ENCODE results near the gene CNOT4. TPM values are rescaled to one million over a fixed set of nuclear protein-coding genes. Genes with fewer than 3 reads are reported as not detected.

The CNOT4 gene
- total and polyA plus RNA-seq, 2 of the 13 experiments (the other 11 are each of a cell fraction or from before 2014, with no cell fraction given): 7.4 to 8.4 TPM

GRCh38 chr7:135355377-135356048 lies 154.4 kb downstream of the CNOT4 start:
- Histone ChIP-seq H3K4me1 (ENCODE audit: insufficient read depth, low read length) (peaks cover 12% of the 10 kb centered on the region; the same call in 1 of the 2 replicates), H3K4me3 (replicated peaks in 1 of 3; ENCODE audit: insufficient read depth in 1 of 3, low read depth in 2 of 3, low read length in 3 of 3) (no peak overlapping the region), H4K20me1 (ENCODE audit: insufficient read depth, low read length) (no peaks in the 10 kb centered on the region), H3K27ac (ENCODE audit: extremely low read length, insufficient read depth, low read length) (no peak overlapping the region), H3K4me2 (ENCODE audit: low read depth, low read length) (no peak overlapping the region), H3K9me3 (ENCODE audit: low read length) (no peaks in the 10 kb centered on the region), H3K9ac (ENCODE audit: insufficient read depth, low read depth, low read length) (no peak overlapping the region), H3K27me3 (ENCODE audit: control insufficient read depth in 1 of 2, insufficient read depth in 2 of 2, low read length in 2 of 2) (peaks cover 0 to 10% of the 10 kb centered on the region in 2 experiments; a peak in 1 of 5 replicates), H2AFZ (ENCODE audit: low read length) (no peak overlapping the region), H3K36me3 (replicated peaks in 1 of 2; ENCODE audit: control insufficient read depth in 1 of 2, insufficient read depth in 2 of 2, low read length in 2 of 2) (no peaks in the 10 kb centered on the region), H3K79me2 (ENCODE audit: insufficient read depth, low read length) (no peaks in the 10 kb centered on the region)
- WGBS (ENCODE audit: low lambda C conversion rate): 11% methylated on average over 4 of the region's 4 CpGs
- no peak for DNase-seq (ENCODE audit: low spot score)
- FAIRE-seq: no peak
- no peak for ATAC-seq
- intact Hi-C loops (cut with micrococcal nuclease; ENCODE audit: unreplicated experiment) (no loop called here), in situ Hi-C loops (cut with HindIII; ENCODE audit: extremely low pct_ligation_motif_present, low pct_unique_long_range_greater_than_20kb) (no loop called here)
- no TSS peak for BruUV-seq (replicated peaks)
- ChIA-PET POLR2A (no interaction called here), CTCF (ENCODE audit: low intra/inter-chr PET ratio, low total read pairs) (no interaction called here)
- TF ChIP-seq RFXAP (CRISPR knock-in tag; IDR thresholded peaks at IDR 0.05; ENCODE audit: borderline replicate concordance) (no peak), ZHX2 (IDR thresholded peaks at IDR 0.05; ENCODE audit: low read depth) (no peak), ZHX2 (CRISPR knock-in tag; IDR thresholded peaks at IDR 0.05; ENCODE audit: borderline replicate concordance) (no peak), ZNF609 (CRISPR knock-in tag; IDR thresholded peaks at IDR 0.05; ENCODE audit: borderline replicate concordance) (no peak), ZNF562 (CRISPR knock-in tag; IDR thresholded peaks at IDR 0.05; ENCODE audit: borderline replicate concordance) (no peak), ZNF510 (CRISPR knock-in tag; IDR thresholded peaks at IDR 0.05; ENCODE audit: low read depth) (no peak)
- TF ChIP-seq, protein P1, sequence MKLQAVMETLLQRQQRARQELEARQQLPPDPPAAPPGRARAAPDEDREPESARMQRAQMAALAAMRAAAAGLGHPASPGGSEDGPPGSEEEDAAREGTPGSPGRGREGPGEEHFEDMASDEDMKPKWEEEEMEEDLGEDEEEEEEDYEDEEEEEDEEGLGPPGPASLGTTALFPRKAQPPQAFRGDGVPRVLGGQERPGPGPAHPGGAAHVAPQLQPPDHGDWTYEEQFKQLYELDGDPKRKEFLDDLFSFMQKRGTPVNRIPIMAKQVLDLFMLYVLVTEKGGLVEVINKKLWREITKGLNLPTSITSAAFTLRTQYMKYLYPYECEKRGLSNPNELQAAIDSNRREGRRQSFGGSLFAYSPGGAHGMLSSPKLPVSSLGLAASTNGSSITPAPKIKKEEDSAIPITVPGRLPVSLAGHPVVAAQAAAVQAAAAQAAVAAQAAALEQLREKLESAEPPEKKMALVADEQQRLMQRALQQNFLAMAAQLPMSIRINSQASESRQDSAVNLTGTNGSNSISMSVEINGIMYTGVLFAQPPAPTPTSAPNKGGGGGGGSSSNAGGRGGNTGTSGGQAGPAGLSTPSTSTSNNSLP (IDR thresholded peaks at IDR 0.05; ENCODE audit: low read depth, low read length): no peak
- TF ChIP-seq, protein P2, sequence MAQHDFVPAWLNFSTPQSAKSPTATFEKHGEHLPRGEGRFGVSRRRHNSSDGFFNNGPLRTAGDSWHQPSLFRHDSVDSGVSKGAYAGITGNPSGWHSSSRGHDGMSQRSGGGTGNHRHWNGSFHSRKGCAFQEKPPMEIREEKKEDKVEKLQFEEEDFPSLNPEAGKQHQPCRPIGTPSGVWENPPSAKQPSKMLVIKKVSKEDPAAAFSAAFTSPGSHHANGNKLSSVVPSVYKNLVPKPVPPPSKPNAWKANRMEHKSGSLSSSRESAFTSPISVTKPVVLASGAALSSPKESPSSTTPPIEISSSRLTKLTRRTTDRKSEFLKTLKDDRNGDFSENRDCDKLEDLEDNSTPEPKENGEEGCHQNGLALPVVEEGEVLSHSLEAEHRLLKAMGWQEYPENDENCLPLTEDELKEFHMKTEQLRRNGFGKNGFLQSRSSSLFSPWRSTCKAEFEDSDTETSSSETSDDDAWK (CRISPR knock-in tag; IDR thresholded peaks at IDR 0.05): no peak

Measured in HepG2 (cell line).